Endothelial cell of umbilical vein (primary cell): ENCODE results near the gene TOX2. TPM values are rescaled to one million over a fixed set of nuclear protein-coding genes. Genes with fewer than 3 reads are reported as not detected.

Experiments
- BruUV-seq: library from RNA; stranded (reverse); fragments of 400-500 nt; replicated peaks from 2 replicates; lab custom pipeline; 2021; lab: Mats Ljungman, UMichigan
- CTCF ChIA-PET: fragments of 300-600, 350-600 bp; sonication (Branson Sonifier 250); formaldehyde crosslinking; loops from one replicate; lab custom pipeline; 2021; ENCODE audit warnings: antibody characterized with exemption, inconsistent platforms; lab: Charles Lee
- POLR2A ChIA-PET: fragments of 300-600, 350-600 bp; sonication (Branson Sonifier 250); formaldehyde crosslinking; loops from one replicate; lab custom pipeline; 2021; ENCODE audit warnings: antibody characterized with exemption, inconsistent platforms; lab: Charles Lee
- DNase-seq: peaks from one replicate; pipeline ENCODE4 v3.0.0-alpha.2; 2011; ENCODE audit warnings: low read depth, low spot score
- FAIRE-seq: peaks from 2 replicates; lab custom pipeline; 2011; peaks lifted over from hg19 to GRCh38; lab: Jason Lieb, UNC
- H2AFZ ChIP-seq: 2 replicates; pipeline ENCODE4 v1.6.0; 2012; ENCODE audit warnings: low read depth, low read length, control low read depth, inconsistent platforms
- H3K27ac ChIP-seq: 2 replicates; pipeline ENCODE4 v1.5.1; 2011; ENCODE audit warnings: low read depth, mild to moderate bottlenecking, control low read depth, low read length, moderate library complexity; ENCODE audit not compliant: insufficient read depth
- H3K27me3 ChIP-seq, 2 experiments: 2 replicates each; pipeline versions ENCODE4 v1.6.0 to v1.6.1; 2011; ENCODE audit warnings: low read length in 2 of 2, mixed read lengths in 1 of 2; ENCODE audit not compliant: control insufficient read depth in 2 of 2, insufficient read depth in 2 of 2
- H3K36me3 ChIP-seq, 2 experiments: 2 replicates in 1 of 2; 3 replicates in 1 of 2; pipeline ENCODE4 v1.5.1; 2011; ENCODE audit warnings: low read length in 2 of 2, mild to moderate bottlenecking in 1 of 2, moderate library complexity in 1 of 2; ENCODE audit not compliant: control insufficient read depth in 2 of 2, insufficient read depth in 2 of 2; ENCODE audit errors: extremely low read depth in 1 of 2
- H3K4me1 ChIP-seq: 3 replicates; pipeline ENCODE4 v1.5.1; 2011; ENCODE audit warnings: mild to moderate bottlenecking, low read length; ENCODE audit not compliant: control insufficient read depth, insufficient read depth; ENCODE audit errors: extremely low read depth
- H3K4me2 ChIP-seq: 2 replicates; pipeline ENCODE4 v1.6.1; 2011; ENCODE audit warnings: low read length, control low read depth, mixed read lengths; ENCODE audit not compliant: insufficient read depth
- H3K4me3 ChIP-seq, 3 experiments: fragments of 200-600 bp in 1 of 3; sonication (generic), shearing (Covaris generic) in 1 of 3; replicated peaks in 1 of 3; 2 replicates each; pipeline ENCODE4 v1.5.1; 2011 to 2016; ENCODE audit warnings: control low read depth in 3 of 3, low read length in 3 of 3, mild to moderate bottlenecking in 2 of 3, inconsistent platforms in 1 of 3, low read depth in 1 of 3, moderate library complexity in 1 of 3; ENCODE audit not compliant: insufficient read depth in 1 of 3
- H3K79me2 ChIP-seq: 2 replicates; pipeline ENCODE4 v1.6.0; 2012; ENCODE audit warnings: low read length, inconsistent platforms; ENCODE audit not compliant: control insufficient read depth, insufficient read depth
- H3K9ac ChIP-seq: replicated peaks from 2 replicates; pipeline ENCODE3; 2011; ENCODE audit warnings: low read length, control low read depth; ENCODE audit not compliant: insufficient read depth; ENCODE audit errors: extremely low read depth
- H3K9me1 ChIP-seq: replicated peaks from 3 replicates; pipeline ENCODE4 v1.6.0; 2011; ENCODE audit warnings: mild to moderate bottlenecking, low read length; ENCODE audit not compliant: control insufficient read depth, insufficient read depth; ENCODE audit errors: extremely low read depth
- H3K9me3 ChIP-seq: replicated peaks from 2 replicates; pipeline ENCODE4 v1.5.1; 2012; ENCODE audit warnings: low read length, inconsistent platforms; ENCODE audit not compliant: control insufficient read depth, insufficient read depth
- H4K20me1 ChIP-seq: replicated peaks from 2 replicates; pipeline ENCODE3; 2011; ENCODE audit warnings: mild to moderate bottlenecking, low read length; ENCODE audit not compliant: control insufficient read depth, insufficient read depth; ENCODE audit errors: extremely low read depth
- EZH2 ChIP-seq: IDR thresholded peaks from 2 replicates; pipeline ENCODE4 v1.6.1; 2012; ENCODE audit warnings: borderline replicate concordance, low read depth, mild to moderate bottlenecking, moderate library complexity, low read length, inconsistent platforms; ENCODE audit not compliant: severe bottlenecking
- FOS ChIP-seq: IDR thresholded peaks from 2 replicates; pipeline ENCODE4 v1.6.1; 2011; ENCODE audit warnings: mild to moderate bottlenecking, low read length, moderate library complexity, borderline replicate concordance; ENCODE audit not compliant: insufficient read depth
- GATA2 ChIP-seq: IDR thresholded peaks from 2 replicates; pipeline ENCODE4 v1.7.0; 2011; ENCODE audit warnings: low read depth, mild to moderate bottlenecking, moderate library complexity, mixed read lengths, low read length; ENCODE audit not compliant: insufficient read length, insufficient read depth
- JUN ChIP-seq: IDR thresholded peaks from 2 replicates; pipeline ENCODE4 v1.6.1; 2011; ENCODE audit warnings: borderline replicate concordance, low read depth; ENCODE audit not compliant: insufficient read length, insufficient read depth
- MYC ChIP-seq: IDR thresholded peaks from one replicate; pipeline ENCODE4 v1.6.1; 2011; ENCODE audit warnings: mild to moderate bottlenecking, low read depth, low read length
- POLR2A ChIP-seq: IDR thresholded peaks from 2 replicates; pipeline ENCODE4 v1.6.1; 2012; ENCODE audit warnings: low read depth, mild to moderate bottlenecking, control low read depth, low read length
- POLR2AphosphoS5 ChIP-seq: IDR thresholded peaks from 2 replicates; pipeline ENCODE4 v1.6.1; 2012; ENCODE audit warnings: low read depth, mild to moderate bottlenecking, control low read depth, low read length, moderate library complexity; ENCODE audit not compliant: insufficient read depth
- dilution Hi-C: fragments of 300-500 bp; cut with MboI; formaldehyde crosslinking; loops from one replicate; pipeline ENCODE4 v1.15.0; 2019; ENCODE audit warnings: low sequenced_read_pairs; ENCODE audit not compliant: extremely low pct_ligation_motif_present
- intact Hi-C: fragments of 100-400 bp; cut with micrococcal nuclease; formaldehyde crosslinking; loops from one replicate; pipeline ENCODE4 v1.10.0; 2022
- polyA plus RNA-seq, 4 experiments: library from polyadenylated mRNA; depleted of rRNA in 3 of 4; stranded (reverse) in 3 of 4; unstranded in 1 of 4; fragments of >200 nt; gene quantifications; 2 replicates each; pipeline versions ENCODE4 v1.2.1 to v1.2.3, GENCODE V29; 2011 to 2012; ENCODE audit warnings: missing spikeins in 1 of 4
- total RNA-seq: library from RNA; stranded (reverse); gene quantifications from 2 replicates; pipeline ENCODE4 v1.2.3, GENCODE V29; 2021
- TF ChIP-seq, protein P1 (sequence below), 2 donors: IDR thresholded peaks; 1 replicate in 1 of 2; 2 replicates in 1 of 2; pipeline ENCODE4 v1.5.1; 2011; ENCODE audit warnings: low read length in 2 of 2, mild to moderate bottlenecking in 2 of 2, moderate library complexity in 2 of 2, control low read depth in 1 of 2, inconsistent platforms in 1 of 2, low read depth in 1 of 2; ENCODE audit not compliant: insufficient read depth in 1 of 2; ENCODE audit errors: extremely low read depth in 1 of 2
- TF ChIP-seq, protein P2 (sequence below): IDR thresholded peaks from 2 replicates; pipeline ENCODE4 v1.6.1; 2011; ENCODE audit not compliant: insufficient read depth, insufficient read length

The TOX2 gene
- total and polyA plus RNA-seq, 2 donors (not counting 3 experiments of a cell fraction or from before 2014, with no cell fraction given) = 7.0 to 18.6 TPM

DNA sequence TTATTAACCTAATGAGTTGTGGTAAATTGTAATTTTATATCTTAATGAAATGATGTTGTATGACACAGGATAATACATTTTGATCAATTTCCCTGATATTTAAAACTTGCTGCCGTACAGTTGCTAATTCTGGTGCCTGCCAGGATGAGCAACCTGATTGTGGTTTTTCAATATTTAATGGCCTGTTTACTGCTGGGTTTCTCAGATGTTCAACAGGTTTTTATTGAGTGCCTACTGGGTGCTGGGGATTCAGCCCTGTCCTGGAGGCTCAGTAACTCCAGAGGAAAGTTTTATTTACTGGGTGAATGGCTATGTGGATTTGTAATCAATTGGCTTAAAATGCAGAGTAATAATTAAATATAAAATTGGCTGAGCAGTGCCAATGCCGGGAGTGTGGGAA lies 8.0 kb downstream of the TOX2 start:
- Histone ChIP-seq H3K9me3 (no peaks in the 10 kb centered on the region), H2AFZ (no peak overlapping the region), H3K4me2 (no peak overlapping the region), H3K79me2 (no peaks in the 10 kb centered on the region), H3K27me3 (peaks cover 4 to 9% of the 10 kb centered on the region in 2 experiments), H3K9ac (no peak overlapping the region), H3K4me3 (no peak overlapping the region), H3K36me3 (no peaks in the 10 kb centered on the region), H3K9me1 (no peaks in the 10 kb centered on the region), H3K4me1 (no peaks in the 10 kb centered on the region), H4K20me1 (no peaks in the 10 kb centered on the region), H3K27ac (no peak overlapping the region)
- TF ChIP-seq, protein P1, sequence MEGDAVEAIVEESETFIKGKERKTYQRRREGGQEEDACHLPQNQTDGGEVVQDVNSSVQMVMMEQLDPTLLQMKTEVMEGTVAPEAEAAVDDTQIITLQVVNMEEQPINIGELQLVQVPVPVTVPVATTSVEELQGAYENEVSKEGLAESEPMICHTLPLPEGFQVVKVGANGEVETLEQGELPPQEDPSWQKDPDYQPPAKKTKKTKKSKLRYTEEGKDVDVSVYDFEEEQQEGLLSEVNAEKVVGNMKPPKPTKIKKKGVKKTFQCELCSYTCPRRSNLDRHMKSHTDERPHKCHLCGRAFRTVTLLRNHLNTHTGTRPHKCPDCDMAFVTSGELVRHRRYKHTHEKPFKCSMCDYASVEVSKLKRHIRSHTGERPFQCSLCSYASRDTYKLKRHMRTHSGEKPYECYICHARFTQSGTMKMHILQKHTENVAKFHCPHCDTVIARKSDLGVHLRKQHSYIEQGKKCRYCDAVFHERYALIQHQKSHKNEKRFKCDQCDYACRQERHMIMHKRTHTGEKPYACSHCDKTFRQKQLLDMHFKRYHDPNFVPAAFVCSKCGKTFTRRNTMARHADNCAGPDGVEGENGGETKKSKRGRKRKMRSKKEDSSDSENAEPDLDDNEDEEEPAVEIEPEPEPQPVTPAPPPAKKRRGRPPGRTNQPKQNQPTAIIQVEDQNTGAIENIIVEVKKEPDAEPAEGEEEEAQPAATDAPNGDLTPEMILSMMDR (IDR thresholded peaks at IDR 0.05; ENCODE audit: extremely low read depth in 1 of 2, insufficient read depth in 1 of 2, low read depth in 1 of 2, low read length in 2 of 2) = no peak
- TF ChIP-seq POLR2AphosphoS5 = no peak
- dilution Hi-C loops = loop anchor here (25.0 kb wide), 1 partner anchor 160 kb away; no protein-coding TSS in a partner anchor
- CTCF ChIA-PET = no interaction called here
- BruUV-seq = no TSS peak
- FAIRE-seq = no peak
- no peak for DNase-seq
- intact Hi-C loops = no loop called here
- POLR2A ChIA-PET = no interaction called here

DNA sequence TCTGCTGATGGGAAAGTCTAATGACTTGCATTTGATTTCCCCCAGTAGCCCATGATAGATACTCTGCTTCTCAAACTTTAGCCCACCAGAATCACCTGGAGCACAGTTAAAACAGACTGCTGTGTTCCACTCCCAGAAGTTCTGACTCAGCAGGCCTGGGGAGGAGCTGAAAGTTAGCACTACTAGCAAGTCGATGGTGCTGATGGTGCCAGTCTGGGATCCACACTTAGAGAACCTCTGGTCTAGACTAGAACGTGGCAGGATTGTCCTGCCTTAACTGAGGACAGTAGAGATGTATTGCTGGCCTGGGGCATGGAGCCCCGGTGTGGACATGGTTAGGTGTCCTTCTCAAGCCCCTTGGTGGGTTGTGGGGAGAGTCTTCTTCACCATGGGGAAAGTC lies 8.7 kb downstream of the TOX2 start:
- H3K36me3 ChIP-seq = no peaks in the 10 kb centered on the region
- no peaks in the 10 kb centered on the region for H3K4me1 ChIP-seq
- ChIA-PET POLR2A (no interaction called here), CTCF (no interaction called here)
- no peak overlapping the region for H3K27ac ChIP-seq
- H3K9ac ChIP-seq = no peak overlapping the region
- no peak overlapping the region for H2AFZ ChIP-seq
- intact Hi-C loops (no loop called here), dilution Hi-C loops (loop anchor here (25.0 kb wide), 1 partner anchor 161 kb away; no protein-coding TSS in a partner anchor)
- H4K20me1 ChIP-seq = no peaks in the 10 kb centered on the region
- no peak for FAIRE-seq
- no peak overlapping the region for H3K4me3 ChIP-seq
- no peaks in the 10 kb centered on the region for H3K9me3 ChIP-seq
- H3K27me3 ChIP-seq = peaks cover 4 to 9% of the 10 kb centered on the region in 2 experiments
- no peaks in the 10 kb centered on the region for H3K9me1 ChIP-seq
- BruUV-seq = no TSS peak
- TF ChIP-seq JUN (no peak), MYC (no peak), GATA2 (no peak), EZH2 (no peak), POLR2A (no peak), FOS (no peak), POLR2AphosphoS5 (no peak)
- TF ChIP-seq, protein P2, sequence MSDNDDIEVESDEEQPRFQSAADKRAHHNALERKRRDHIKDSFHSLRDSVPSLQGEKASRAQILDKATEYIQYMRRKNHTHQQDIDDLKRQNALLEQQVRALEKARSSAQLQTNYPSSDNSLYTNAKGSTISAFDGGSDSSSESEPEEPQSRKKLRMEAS = no peak
- TF ChIP-seq, protein P1 (IDR thresholded peaks at IDR 0.05; ENCODE audit: extremely low read depth in 1 of 2, insufficient read depth in 1 of 2, low read depth in 1 of 2, low read length in 2 of 2) = no peak
- no peak overlapping the region for H3K4me2 ChIP-seq
- DNase-seq = no peak
- no peaks in the 10 kb centered on the region for H3K79me2 ChIP-seq
